ENCODE results near the gene NDUFV2.
"Not testable (repeated sequence)": the region's sequence is repeated elsewhere in the genome, so short reads cannot be mapped to it uniquely, and the experiment has no call there.

The NDUFV2 gene

GRCh38 chr18:9091066-9091476 is 11.4 kb upstream of the NDUFV2 start:
- DNase-seq, result peak; percentile 64

DNA sequence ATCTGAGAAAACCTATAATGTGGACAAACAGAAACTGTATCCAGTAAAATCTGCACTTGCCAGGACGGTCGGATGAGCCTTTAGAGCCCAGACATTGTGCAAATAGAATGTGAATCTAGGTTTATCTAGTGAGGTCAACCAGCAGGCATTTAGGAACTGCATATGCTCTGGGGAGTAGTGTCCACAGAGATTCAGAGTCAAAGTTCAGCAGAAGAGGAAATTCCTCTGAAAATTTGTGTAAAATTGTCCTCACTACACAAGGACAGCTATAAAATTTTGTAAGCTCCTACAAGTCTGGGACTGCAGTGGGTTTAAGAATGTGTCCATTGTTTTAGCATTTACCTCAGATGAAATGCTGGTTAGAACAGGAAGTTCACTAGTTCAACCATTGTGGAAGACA is 9.8 kb upstream of the NDUFV2 start:
- DNase-seq, result no peak

GRCh38 chr18:9093109-9093508 is 9.4 kb upstream of the NDUFV2 start:
- not testable (repeated sequence) for DNase-seq

DNA sequence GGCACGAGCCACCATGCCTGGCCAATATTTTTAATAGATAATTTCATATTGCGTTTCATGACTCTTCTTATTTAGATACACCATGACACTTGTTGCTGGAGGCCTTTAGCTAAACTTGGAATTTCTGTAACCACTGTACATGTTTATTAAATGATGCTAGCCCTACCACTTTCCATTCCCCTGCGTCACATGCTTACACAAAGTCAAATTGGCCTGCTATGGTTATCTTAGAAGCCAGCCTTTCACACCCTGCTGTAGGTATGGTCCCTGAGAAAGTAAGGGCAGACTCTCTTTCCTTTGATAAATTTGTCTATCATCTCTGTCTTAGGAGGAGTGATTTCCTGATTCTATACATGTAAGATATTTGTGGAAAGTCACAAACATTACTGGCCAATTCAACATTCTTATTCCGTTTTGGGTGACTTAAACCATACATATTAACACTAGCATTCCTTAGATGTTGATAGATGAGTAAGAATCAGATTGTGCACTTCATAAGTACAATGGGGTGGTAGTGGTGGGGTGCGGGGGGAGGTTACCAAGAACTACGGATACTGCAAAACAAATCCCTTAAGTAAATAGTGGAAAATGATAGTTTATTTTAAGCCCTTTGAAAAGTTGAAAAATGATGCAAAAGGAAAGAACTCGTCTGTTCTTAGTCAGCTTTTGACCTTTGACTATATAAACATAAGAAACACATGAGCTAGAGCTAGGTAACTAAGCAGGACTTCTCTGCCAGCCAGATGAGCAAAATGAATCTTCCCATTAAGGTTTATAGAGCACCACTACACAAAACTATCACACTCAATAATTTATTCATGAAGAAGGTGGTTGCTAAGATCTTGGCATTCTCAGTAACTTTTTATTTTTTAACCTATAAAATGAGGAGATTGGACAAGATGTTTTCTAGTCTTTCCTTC is 7.9 kb upstream of the NDUFV2 start:
- no peak for DNase-seq

- peak; percentile 70 for DNase-seq
Observed at GRCh38 chr18:9095297-9096006, 7.0 kb upstream of the NDUFV2 start.

GRCh38 chr18:9096007-9096371 is 6.5 kb upstream of the NDUFV2 start:
- no peak for DNase-seq

DNA sequence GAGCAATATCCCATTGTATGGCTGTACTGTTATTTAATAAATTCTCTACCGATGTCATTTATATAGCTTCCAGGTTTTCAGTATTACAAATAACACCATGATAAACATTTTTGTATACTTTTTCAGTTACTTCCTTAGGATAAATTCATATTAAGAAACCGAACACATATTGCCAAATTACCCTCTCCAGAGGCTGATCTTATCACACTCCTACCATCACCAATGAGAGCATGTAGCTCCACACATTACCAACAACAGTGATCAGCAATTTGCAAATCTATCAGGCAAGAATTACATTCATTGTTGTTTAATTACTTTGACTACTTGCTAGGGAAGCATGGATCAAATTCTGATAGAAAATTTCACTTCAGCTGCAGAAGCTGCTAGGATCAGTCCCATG is 5.8 kb upstream of the NDUFV2 start:
- DNase-seq, result no peak

- no peak for DNase-seq
Observed at GRCh38 chr18:9097349-9097748, 5.2 kb upstream of the NDUFV2 start.

DNA sequence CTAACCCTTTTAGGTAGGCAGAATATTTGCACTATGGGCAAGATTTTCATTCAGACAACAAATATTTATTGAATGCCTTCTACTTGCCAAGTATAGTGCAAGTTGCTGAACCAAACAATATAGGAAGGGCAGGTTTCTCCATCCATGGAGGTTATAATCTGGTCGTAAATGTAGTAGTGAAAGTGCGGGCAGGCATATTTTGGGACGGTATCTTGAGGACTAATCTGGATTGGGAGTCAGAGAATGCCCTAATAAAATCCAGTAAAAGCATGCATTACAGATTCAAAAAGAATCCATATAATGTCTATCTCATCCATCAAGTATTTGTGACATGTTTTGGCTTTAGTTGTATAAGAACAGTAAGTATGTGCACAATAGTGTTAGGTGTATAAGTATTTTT is 1.7 kb upstream of the NDUFV2 start:
- no peak for DNase-seq

DNA sequence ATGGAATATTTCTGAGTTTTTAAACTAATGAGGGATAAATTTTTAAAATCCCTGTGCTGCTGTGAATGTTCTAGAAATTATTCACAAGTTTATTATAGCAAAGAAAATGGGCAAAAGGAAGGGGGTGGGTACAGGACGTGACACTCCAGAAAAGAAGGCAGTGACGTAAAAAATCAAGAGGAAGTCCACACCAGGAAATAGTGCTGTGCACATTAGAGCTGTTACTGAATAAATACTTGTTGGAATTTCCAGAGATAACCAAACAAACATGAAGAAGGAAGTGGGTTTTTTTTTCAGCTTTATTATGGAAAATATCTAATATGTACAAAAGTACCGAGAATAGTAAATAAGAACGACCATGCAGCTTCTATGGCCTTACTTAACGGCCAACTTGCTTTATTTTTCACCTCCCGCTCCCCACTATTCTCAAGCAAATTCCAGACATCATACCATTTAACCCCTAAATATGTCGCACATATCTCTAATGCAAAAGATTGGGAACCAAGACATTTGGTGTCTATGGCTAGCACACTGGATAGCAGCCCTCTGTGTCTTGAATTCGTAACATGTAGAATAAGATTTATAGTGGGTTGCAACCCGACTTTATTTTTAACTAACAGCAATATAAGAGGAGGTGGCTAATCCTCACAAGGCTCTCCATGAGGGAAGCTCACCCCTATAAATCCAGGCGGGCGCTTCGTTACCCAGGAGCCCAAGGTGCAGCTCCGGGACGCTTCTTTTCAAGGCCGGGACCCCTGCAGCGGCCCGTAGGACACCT is 580 bp upstream of the NDUFV2 start:
- peak; percentile 56 for DNase-seq

DNA sequence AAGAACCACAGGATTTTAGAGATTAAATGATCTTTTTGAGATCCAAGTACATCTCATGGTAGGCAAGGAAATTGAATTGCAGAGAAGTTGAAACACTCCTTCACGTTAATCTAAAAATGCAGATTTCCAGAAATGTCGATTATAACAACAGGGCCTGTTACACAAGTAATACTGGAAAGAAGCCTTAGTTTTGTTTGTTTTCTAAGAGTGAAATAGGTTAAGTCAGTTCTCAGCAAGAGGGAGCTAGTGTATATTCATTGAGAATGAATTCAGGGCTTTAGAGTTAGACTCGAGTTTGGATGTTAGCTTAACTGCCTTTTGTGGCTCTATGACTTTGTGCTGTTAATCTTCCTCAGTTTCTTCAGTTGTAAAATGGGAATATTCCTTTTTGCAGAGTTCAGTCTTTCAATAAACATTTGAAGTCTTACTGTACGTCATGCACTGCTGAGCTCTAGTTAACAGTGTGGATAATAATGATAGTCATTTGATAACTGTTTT is 926 bp downstream of the NDUFV2 start:
- DNase-seq, result no peak

- no peak for DNase-seq
Observed at GRCh38 chr18:9104244-9104901, 1.9 kb downstream of the NDUFV2 start.

DNA sequence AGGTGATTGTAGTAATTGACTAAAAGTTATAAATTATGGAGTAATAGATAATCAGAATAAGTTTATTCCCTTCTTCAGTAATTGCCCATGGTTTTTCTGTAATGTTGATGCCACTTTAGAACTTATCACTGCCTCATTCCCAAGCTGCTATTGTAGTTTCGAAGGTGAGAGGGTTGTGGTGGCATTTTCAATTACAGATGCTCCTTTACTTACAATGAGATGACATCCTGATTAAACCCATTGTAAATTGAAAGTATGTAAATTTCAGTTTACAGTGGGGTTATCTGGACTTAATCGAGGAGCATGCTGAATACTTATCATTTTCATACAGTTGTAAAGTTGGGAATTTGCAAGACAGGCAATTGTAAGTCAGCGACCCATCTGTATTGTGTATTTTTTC is 2.9 kb downstream of the NDUFV2 start:
- no peak for DNase-seq

GRCh38 chr18:9106094-9106493 is 3.6 kb downstream of the NDUFV2 start:
- DNase-seq, result no peak

- DNase-seq, result no peak
Observed at GRCh38 chr18:9106800-9107584, 4.5 kb downstream of the NDUFV2 start.

GRCh38 chr18:9108911-9109310 is 6.4 kb downstream of the NDUFV2 start:
- DNase-seq, result no peak

DNA sequence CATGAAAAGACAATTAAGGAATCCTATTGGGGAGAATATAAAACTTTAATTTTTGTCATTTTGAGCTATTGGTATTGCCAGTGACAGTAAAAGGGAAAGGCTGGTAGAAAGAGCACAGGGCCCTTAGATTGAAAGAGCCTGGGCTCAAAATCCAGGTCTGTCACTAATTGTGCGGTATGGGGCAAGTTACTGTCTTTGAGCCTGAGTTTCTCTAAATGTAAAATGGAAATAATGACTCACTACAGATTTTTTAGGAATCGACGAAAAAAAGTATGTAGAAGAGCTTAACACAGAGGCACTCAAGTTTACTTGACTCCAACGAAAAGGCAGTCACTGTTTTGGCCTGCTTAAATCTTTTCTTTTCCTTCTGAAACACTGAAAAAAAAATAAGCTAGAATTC is 7.0 kb downstream of the NDUFV2 start:
- DNase-seq, result no peak

DNA sequence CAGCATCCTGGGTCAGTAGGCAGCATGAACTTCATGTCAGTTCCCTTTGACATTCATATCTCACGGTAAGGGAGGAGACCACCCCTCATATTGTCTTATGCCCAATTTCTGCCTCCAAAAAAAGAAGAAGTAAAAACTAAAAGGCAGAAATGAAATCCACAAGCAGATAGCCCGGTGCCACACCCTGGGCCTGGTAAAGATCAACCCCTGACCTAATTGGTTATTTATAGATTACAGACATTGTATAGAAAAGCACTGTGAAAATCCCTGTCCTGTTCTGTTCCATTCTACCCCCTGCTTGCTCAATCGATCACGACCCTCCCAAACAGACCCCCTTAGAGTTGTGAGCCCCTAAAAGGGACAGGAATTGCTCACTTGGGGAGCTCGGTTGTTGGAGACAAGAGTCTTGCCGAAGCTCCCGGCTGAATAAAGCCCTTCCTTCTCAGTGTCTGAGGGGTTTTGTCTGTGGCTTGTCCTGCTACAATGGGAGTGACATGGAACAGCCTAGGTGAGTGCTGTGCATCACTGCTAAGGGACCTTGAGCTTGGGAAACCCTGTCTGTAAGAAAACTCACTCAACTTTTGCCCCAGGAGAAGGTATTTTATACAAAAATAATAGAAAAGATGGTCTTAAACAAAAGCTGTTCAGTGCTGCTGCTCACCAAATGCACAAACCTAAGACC is 11.1 kb downstream of the NDUFV2 start:
- peak; percentile 38 for DNase-seq

GRCh38 chr18:9115984-9116383 is 13.5 kb downstream of the NDUFV2 start:
- DNase-seq, result no peak

- DNase-seq, result no peak
Observed at GRCh38 chr18:9117980-9118841, 15.7 kb downstream of the NDUFV2 start.
